ENCODE results near the gene CLEC7A.

Gene CLEC7A

DNA sequence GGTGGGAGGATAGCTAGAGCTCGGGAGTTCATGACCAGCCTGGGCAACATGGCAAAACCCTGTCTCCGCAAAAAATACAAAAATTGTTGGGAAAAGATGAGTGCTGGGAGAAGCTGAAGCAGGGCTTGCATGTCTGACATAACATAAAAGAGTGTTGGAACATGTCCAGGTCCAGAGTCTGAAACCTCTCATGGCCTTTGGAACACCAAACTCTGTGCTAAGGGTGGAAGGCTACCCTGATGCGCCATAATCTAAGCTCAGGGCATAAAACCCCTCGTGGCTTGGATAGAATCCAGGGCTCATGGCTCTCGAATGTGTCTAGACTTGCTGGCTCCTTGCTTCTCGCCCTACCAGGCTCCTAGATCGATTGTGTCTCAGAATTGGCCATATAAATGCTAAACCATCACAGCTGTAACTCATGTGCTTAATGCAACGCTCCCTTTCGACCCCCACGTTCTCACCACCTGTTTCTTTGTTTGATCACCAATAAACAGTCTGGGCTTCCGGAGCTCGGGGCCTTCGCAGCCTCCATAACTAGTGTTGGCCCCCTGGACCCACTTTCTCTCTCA lies 6.7 kb upstream of the CLEC7A start:
- no peak for DNase-seq

GRCh38 chr12:10135126-10135525 lies 5.1 kb upstream of the CLEC7A start:
- DNase-seq = no peak

GRCh38 chr12:10132850-10133370 lies 2.9 kb upstream of the CLEC7A start:
- DNase-seq = no peak

GRCh38 chr12:10131111-10131690 lies 1.2 kb upstream of the CLEC7A start:
- DNase-seq = no peak

GRCh38 chr12:10128687-10129086 lies 1.3 kb downstream of the CLEC7A start:
- peak in 1 of 2 donors; percentile 8 for DNase-seq

- no peak for DNase-seq
Observed at GRCh38 chr12:10126413-10126812, 3.6 kb downstream of the CLEC7A start.

GRCh38 chr12:10122689-10123088 lies 7.3 kb downstream of the CLEC7A start:
- DNase-seq = no peak

GRCh38 chr12:10121278-10121677 lies 8.7 kb downstream of the CLEC7A start:
- peak in 1 of 2 donors; percentile 29 for DNase-seq

DNA sequence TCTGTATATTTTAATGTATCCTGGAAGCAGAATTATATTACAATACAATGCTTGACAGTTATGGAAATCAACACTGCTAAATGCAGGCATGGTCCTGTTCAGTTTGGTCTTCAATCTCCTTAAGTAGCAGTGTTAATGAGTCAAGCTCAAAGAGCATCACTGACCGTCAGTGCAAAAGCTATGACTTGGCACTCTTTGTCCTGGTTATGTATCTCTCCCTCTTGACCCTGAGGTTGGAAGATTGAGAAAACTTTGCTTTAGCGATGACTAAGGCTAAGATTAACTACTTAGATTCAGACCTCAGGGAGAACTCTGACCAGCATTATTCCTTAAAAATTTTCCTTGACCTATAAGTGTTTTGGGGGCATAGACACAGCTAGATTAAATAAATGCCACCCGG lies 10.9 kb downstream of the CLEC7A start:
- DNase-seq = no peak

- DNase-seq = no peak
Observed at GRCh38 chr12:10115890-10116289, 14.1 kb downstream of the CLEC7A start.

- no peak for DNase-seq
Observed at GRCh38 chr12:10115311-10115710, 14.7 kb downstream of the CLEC7A start.

- DNase-seq = no peak
Observed at GRCh38 chr12:10113920-10114319, 16.1 kb downstream of the CLEC7A start.

GRCh38 chr12:10113075-10113474 lies 16.9 kb downstream of the CLEC7A start:
- DNase-seq = no peak

GRCh38 chr12:10111451-10111850 lies 18.5 kb downstream of the CLEC7A start:
- DNase-seq = no peak

GRCh38 chr12:10110256-10110844 lies 19.6 kb downstream of the CLEC7A start:
- DNase-seq = no peak

DNA sequence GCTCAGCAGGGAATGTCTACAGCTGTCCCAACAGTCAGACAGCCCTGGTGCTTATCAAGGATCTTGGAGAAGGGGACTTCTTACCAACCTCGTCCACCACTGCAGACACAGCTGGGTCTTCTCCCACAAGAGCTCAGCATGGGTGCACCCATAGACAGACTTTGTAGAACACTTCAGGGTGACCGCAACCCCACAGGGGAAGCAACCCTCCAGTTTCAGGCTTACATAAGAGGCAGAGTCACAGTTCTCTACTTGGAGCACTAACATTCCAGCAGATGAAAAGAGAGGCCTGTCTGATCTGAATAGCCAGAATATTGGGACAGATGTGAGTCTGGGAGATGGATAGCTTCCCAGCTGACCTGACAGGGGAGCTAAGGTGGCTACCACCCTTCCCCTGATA lies 27.7 kb downstream of the CLEC7A start:
- DNase-seq = no peak

- no peak for DNase-seq
Observed at GRCh38 chr12:10101648-10102220, 28.3 kb downstream of the CLEC7A start.

DNA sequence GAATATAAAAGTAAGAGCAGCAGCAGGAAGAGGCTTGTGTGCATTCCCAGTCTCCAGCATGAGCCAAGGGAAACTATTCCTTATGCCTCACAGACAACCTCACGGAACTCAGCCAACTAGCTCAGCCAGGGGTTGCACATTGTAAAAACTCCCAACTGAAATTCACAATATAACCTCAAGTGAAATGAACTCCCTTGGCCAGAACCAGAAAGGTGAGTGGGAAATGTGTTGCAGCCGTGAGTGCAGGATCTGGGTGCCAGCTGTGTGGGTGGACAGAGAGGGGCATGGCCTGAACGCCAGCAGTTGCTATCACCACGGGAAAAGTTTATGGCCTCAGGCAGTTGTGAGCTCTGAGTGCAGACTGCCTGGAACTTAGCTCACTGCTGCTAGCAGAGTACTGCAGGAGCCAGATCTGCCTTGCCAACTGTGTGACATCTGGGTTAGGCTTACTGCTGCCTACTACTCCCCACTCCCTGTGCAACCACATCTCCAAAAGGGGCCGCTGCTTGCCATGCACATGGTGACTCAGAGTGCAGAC lies 28.9 kb downstream of the CLEC7A start:
- DNase-seq = no peak

DNA sequence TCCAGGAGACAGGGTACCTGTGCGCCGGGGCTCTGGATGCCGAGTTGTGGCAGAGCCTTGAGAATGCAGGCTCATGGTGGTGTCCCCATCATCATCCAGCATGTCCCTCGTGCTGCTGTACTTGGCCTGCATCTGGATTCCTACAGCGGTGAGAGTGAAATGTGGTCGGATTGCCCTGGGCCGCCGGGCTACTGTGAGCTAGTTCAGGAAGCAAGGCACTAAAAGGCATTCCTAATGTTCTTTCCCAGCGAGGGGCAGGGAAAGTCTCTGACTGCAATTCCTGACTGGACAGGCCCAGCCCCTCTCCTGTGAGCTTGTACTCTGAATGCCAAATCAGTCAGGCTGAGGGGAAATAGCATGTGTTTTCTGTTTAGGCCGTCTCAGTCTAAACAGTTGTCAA lies 31.2 kb downstream of the CLEC7A start, which contains the start of gene CLEC1A:
TSS of gene CLEC1A (minus strand) at position 195 of the 400 bp plus-strand sequence. CDS start at position 132, 63 bp downstream.
- no peak for DNase-seq

DNA sequence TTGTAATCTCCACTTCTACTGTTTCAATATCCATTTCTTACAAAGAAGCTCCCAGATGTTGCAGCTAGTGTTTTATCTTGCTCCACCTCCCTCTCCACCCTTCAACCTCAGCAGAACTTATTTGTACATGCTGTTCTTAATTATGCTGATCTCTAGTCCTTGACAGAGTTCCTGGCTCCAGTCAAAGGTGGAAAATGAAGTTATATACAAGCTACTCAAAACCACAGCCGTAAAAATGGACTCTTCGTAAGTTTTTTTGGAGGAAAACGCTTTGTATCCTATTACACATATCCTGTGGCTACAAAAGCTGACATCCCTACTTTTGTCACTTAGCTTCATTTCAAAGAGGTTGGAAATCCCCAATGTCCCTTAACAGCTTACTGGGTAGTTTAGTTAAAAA lies 32.5 kb downstream of the CLEC7A start:
- DNase-seq = no peak

DNA sequence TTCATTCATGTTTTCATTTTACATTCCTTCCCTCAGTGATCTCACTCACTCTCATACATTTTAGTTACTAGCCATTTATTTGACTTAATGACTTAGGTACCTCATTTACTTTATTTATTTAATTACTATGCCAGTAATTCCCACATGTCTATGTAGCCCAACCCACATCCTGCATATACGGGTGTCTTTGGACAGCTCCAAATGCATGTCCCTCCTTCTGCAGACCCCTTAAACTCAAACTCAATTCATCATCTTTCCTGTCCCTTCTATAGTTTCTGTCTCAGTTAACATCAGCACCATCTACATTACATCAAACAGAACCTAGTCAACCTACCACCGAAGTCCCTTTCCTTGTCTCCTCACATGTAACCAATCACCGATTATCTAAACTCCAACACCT lies 34.0 kb downstream of the CLEC7A start:
- no peak for DNase-seq

GRCh38 chr12:10094646-10095395 lies 35.2 kb downstream of the CLEC7A start:
- no peak for DNase-seq

All from hippocampal formation (tissue), 2 donors.